NCI-H1048 (cell line): ENCODE measurements around the gene FBXW11.
"Not testable (repeated sequence)": the region's sequence is repeated elsewhere in the genome, so short reads cannot be mapped to it uniquely, and the experiment has no call there.

Experiments
- DNase-seq: peaks from one replicate; lab custom pipeline; 2025; lab: John Stamatoyannopoulos, UW

FBXW11 gene

DNA sequence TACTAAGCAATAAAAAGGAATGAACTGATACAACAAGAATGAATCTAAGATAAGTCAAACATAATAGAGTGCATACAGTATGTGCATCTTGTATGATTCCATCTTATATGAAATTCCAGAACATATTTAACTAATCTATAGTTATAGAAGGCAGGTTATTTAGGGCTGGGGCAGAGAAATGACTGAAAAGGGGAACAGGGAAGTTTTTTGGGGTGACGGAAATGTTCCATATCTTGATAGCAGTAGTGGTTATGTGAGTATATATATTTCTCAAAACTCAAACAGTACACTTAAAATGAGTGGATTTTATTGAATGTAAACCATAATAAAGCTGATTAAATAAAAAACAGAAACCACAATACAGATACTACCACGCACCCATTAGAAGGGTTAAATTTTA lies 24.6 kb downstream of the FBXW11 start:
- DNase-seq = no peak

DNA sequence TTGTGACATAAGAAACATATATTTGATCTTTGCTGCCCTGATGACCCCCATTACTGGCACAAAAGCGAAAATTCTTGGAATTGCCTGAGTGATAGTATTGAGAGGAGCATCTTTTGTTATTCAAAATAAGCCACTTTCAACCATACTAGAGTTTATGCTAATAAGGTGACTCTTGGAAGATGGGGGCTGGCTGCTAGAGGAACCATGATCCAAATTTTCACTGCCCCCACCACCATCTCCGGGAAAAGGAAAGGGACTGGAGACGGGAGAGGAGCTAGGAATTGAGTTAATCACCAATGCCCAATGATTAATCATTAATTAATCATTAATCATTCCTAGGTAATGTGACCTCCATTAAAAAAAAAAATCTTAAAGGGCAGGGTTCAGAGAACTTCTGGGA lies 25.6 kb downstream of the FBXW11 start:
- no peak for DNase-seq

DNA sequence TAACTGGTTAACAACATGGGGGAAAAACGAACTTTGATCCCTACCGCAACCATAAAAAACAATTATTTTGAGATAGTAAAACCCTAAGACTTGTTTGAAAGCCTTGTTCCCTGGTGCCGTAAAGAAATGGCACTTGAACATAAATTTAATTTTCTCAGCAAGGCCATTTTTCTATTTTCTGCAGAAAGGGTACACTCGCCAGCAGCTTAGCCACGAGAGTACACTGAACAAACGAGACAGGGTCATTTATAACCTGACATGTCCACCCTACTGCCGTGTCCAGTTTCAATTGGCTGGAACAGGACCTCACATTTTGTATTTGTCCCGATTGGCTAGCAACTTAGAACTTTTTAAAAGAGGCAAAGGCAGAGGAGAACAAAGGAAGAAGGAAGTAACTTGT lies 26.8 kb downstream of the FBXW11 start:
- no peak for DNase-seq

DNA sequence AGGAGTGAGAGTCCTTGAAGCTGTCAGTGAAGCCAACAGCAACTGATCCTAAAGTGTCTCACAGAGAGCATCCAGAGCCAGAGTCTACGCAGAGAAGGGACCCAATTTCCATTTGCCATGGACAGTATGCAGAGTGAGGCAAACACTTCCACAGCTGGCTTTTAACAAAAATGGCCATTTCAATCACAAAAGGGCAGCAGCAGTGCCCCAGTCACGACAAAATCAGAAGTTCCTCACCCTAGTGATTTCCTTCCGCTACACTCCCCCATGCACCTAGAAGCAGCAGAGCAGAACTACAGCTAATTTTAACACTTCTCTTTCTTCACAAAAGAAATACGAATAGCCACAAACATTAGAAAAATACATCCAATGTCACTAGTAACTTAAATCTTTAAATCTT lies 27.9 kb downstream of the FBXW11 start:
- no peak for DNase-seq

DNA sequence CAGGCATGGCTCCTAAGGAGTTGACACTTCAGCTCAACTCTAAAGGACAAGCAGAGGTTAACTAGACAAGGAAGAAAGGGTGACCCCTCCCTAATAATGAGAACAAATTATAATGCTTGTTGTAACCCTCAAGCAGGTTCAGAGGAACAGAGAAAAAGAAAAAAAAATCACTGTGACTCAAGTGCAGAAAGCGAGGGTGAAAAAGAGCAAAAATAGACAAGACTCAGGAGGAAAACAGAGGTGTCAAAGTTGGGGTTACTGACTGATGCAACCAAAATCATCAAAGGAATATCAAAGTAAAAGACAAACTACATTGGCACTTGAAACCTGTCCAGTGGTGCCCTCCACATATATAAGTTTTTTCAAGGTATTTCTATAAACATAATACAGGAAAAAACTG lies 28.4 kb downstream of the FBXW11 start:
- no peak for DNase-seq

DNA sequence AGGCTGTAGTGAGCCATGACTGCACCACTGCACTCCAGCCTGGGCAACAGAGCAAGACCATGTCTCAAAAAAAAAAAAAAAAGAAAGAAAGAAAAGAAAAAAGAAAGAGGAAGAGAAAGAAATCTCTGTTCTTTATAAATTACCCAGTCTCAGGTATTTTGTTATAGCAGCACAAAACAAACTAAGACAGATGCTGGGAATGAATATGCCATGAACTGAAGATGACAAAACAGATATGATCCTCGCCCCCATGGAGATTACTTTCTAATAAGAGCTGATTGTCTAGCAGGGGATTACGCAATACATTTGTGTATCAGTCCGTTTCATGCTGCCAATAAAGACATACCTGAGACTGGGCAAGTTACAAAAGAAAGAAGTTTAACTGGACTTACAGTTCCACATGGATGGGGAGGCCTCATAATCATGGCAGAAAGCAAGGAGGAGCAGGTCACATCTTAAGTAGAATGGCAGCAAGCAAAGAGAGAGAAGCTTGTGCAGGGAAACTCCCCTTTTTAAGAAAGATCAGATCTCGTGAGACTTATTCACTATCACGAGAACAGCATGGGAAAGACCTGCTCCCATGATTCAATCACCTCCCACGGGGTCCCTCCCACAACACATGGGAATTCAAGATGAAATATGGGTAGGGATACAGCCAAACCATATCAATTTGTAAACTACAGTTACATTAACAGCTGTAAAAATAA lies 29.0 kb downstream of the FBXW11 start:
- not testable (repeated sequence) for DNase-seq

DNA sequence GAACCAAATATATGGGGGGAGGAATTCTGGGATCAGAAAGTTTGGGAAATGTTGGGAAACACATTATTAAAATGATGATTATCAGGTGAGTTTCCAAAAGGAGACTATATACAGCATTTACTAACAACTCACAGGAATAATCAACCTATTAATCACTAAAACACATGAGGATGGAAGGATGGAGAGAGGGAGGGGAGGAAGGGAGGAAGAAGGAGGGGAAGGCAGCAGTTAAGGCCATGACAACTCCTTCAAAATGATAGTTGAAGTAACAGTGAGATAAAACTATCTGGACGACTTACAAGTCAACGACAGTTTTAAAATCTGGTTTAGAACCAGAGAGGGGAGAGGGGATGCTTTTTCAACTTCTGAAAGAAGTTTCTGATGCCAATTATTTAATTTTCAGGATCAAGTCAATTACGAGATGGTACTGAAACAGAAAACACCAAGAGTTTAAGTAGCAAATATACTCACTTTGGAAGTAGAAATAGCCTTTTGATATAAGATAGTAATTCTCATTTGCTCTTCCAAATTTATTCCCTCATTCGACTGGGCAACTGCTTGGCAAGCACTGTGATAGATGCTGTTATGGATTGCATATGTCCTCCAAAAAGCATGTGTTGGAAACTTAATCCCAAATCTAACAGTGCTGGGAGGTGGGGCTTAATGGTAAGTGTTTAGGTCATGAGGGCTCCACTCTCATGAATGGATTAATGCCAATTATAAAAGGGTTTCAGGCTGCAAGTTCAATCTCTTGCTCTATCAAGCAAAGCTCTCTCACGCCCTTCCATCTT lies 30.4 kb downstream of the FBXW11 start:
- DNase-seq = no peak

DNA sequence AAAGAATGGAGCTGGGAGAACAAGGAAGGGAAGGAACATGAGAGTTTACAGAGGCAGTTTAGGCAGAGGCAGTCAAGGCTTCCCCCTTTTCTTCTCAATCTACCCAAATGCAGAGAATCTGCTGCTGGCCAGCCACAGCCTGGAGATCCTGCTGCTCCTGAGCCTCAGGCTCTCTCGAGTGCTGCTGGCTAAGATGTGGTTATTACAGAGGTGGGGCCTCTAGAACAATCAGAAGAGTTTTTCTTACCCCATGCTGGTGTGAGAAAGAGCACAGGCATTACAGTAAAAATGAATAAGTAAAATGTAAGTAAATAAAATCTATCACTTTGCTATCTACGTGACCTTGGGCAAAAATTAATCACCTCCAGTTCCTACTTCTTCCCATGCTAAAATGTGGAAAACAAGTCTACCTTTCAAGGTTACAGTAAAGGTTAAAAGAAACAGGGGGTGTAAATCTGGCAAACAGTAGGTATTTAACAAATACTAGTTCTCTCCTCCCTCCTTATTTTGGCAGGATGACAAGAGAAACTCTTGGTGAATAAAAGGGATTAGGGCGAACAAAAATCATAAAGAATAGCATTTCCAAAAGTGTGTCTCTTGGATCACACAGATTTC lies 31.1 kb downstream of the FBXW11 start:
- no peak for DNase-seq

DNA sequence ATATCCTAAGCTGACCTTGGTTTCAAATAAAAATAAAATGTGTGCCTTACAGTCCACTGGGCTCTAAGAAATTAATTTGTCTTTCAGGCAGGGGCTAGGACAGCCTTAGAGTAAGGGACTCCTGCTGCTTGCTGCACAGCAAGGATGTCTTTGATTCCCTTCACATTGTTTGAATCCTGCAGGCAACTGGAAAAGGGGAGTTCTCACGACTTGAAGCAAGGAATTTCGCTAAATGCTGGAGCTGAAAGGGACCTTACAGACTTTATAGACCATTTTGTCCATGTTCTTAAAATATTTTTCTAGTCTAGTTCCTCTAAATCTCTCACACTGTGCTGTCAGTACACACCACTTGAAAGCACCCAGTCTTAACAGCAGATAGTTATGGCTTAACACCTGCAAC lies 35.6 kb downstream of the FBXW11 start:
- no peak for DNase-seq

DNA sequence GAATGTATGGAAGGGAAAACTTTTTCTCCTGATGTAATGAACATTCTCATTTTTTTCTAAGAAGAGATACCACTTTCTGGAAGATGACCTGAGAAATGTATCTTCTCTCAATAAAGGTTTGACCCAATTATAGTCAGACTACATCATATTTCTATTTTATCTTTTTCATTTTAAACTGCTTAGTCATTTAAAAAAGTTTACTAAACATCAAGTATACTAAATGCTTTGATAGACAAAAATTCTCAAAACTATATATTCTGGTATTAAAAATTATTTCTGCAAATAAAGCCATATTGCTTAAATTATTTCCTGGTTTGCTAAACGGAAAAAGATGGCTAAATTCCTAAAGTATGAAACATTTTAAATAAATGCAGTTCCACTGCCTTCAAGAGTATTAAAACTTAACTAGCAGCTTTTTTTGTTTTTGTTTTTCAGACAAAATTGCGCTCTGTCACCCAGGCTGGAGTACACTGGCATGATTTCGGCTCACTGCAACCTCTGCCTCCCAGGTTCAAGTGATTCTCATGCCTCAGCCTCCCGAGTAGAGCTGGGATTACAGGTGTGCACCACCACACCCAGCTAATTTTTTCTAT lies 37.1 kb downstream of the FBXW11 start:
- DNase-seq = no peak

DNA sequence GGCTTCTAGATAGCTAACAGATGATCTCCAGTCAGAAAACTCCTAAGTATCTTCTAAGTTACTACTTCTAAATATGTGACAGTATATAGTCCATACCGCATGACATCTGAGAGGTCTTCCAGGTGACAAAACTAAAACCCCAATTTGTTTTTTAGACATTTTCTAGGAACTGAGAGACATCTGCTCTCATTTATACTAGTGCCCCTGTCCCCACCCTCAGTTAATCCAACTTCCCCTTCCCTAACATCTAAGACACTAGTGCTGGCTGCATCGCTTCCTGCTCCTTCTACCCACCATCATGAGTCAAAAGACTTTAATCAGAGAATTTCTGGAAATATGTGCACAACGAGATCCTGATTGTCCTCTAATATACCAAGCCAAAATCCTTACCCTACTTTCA lies 37.9 kb downstream of the FBXW11 start:
- DNase-seq = no peak

DNA sequence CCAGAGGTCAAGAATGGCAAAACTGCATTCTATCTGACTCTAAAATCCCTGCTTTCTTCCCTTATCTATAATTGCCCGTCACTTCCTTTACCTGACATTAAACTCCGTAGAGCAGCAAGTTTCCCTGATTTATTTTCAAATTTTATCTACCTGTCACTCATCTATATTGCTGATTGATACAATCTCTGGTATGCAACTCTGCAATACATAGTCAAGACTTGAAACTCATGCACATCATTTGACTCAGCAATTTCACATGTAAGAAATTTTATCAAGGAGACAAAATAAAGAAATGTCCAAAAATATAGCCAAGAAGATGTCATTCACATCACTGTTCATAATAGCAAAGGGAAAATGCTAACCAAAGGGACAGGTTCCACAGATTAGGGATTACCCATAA lies 39.5 kb downstream of the FBXW11 start:
- DNase-seq = no peak

DNA sequence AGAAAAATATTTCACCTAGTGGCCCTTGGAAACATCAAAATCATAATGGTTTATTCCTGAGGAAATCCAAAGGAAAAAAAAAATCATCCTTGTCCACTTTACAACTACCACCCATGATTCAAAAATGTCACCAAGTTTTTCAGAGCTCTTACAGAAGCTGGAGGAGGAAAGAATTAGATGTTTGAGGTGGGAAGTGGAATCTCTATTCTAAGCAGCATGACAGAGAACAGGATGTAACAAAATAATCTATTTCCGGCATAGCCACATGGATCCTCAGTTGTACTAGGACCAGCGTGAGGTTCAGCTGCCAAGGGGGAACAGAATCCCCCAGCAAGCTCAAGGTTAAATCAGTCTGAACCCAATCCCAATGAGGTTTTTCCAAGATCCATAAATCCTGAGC lies 40.2 kb downstream of the FBXW11 start:
- no peak for DNase-seq

DNA sequence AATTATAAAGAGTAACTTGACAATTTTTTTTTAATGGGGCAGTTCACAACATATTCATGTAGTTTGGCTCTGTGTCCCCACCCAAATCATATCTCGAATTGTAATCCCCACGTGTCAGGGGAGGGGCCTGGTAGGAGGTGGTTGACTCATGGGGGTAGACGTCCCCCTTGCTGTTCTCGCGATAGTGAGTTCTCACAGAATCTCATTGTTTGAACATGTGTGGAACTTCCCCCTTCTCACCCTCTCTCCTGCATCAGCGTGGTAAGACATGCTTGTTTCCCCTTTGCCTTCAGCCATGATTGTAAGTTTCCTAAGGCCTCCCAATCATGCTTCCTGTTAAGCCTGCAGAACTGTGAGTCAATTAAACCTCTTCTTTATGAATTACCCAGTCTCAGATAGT lies 40.7 kb downstream of the FBXW11 start:
- no peak for DNase-seq

DNA sequence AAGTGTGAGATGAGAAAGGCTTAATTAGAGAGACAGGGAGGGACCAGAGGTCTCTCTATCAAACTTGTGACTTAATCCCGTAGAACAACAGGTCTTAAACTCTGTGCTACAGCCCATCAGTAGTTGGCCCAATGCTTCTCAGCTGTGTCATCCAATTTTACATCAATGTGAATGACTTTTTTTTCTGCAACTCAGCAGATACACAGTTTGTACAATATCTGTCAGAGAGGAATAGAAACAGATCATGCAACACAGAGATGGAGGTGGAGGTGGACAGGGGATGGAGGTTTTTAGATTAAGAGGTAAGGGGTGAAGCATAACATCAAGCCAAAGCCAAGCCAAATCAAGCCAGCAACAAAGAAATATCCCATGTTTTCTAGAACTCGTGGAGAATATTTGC lies 43.0 kb downstream of the FBXW11 start:
- no peak for DNase-seq

DNA sequence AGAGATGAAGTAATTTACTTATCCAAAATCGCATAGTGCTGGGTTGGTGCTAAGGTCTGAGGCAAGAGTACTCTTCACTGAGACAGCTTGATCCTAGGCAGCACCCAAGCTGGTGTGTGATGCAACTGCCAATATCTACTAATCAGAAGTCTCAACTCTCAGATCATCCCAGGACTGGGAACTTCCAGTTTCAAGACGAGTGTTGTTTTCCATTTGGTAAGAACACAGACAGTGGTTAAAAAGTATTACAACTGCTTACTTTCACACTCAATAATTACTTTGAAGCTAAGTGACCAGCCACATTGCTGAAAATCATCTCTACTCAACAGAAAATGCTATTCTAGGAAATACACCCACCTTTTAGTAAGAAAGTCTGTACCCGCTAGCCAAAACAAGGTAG lies 45.3 kb downstream of the FBXW11 start:
- no peak for DNase-seq

DNA sequence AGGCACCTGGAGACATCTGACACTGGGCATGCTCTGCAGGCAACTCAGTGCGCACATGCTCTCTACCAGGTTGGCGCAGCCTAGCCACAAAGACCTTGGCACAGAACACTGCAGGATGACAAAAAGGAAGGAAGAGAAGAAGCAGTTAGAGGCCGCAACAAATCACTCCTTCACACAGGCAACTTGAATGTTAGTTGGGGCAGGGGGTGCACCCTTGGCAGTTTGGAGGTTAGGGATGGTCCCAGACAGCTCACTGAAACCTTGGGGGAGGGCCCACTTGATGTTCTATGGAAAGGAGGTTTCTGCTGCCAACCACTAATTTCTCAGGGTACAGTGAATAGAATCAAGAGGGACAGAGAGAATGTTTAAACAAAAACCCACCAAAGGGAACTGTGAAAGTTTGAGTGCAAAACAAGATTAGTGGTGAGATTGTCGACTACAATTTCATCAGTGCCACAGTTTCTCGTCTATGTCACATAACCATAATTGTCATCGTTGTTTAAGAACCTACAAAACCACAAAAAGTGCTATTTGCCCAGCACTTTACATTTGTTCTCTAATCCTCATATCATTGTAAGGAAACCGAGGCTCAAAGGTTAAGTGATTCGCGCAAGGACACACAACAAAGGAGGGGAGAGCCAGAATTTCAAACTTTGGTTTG lies 48.7 kb downstream of the FBXW11 start:
- no peak for DNase-seq

DNA sequence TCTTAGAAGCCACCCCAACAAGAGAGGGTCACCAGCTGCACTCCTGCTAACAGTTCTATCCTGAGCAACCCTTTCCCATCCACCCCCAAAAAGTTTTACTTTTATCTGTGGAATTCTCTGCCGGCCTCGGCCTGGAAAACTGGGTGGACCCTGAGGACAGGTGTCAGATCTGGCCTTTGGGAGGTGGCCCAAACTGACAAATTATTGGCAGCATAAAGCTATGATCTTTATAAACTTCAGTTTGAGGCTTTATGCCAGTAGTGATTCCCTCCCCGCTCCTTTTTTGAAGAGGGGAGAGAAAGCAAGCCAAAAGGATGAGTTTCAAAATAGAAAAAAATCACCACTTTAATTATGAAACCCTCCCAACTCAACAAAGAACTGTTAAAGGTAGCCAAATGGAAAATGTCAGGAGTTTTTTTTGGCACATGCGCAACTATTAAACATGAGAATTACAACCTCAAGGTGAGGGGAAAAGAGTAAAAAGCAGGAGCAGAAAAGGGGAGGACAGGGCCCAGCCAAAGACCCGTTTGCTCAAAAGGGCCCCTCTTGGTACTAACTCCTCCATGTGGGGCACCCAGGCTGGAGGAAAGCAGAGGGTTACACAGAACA lies 49.4 kb downstream of the FBXW11 start:
- DNase-seq = no peak

DNA sequence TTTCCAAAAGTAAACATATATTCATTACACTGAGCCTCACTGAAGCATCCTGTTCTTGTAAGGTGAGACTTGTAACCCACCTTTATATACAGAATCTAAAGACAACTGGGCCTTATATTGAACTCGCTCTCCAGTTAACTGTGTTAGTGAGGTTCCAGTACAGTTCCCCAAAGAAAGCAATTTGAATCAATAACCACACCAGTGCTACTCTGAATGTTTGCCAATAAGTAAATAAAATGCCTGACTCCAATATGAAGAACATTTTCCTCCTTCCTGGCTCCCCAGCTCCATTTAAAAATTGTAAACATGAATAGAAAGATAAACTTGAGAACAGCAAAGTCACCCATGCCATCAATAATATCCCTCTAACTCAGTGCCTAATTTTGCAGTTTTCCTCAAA lies 50.1 kb downstream of the FBXW11 start:
- no peak for DNase-seq

DNA sequence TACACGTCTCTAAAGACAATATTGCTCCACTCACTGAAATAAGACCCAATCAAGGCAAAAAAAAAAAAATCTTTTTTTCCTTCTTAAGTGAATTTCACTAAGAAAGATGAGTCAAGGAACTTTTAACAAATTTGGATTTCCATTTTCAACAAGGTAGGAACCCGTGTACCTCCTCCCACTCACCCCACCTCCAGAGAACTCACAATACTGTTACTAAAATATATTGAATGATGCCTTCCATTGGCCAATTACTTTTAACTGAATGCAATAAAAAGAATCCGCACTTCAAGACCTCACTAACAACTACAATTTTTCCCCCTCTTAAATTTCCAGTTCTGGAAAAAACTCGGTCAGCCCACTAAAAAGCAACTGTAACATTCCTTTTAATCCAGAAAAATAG lies 50.7 kb downstream of the FBXW11 start:
- no peak for DNase-seq

DNA sequence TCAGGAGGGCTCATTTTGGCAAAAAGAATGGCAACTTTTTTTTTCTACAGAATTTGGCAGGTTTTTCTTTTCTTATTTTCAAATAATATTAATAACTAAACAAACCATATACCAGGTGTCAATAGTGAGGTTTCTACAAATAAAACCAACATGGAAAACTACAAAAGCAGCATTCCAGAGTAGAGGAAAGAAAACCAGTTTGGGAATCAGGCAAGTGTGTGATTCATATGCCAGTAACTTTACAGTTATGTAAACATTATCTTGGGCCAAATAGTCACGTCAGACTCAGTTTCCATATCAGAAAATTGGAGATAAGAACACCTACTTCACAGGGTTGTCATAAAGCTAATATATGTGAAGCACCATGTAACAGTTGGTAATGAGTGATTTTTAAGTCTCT lies 51.7 kb downstream of the FBXW11 start:
- no peak for DNase-seq
